ENCODE results near the gene MYADM. TPM values are rescaled to one million over a fixed set of nuclear protein-coding genes. Genes with fewer than 3 reads are reported as not detected.

Gene MYADM
- total and polyA plus RNA-seq, 2 of the 13 experiments (the other 11 are each of a cell fraction or from before 2014, with no cell fraction given): 19.9 to 38.1 TPM

GRCh38 chr19:53906211-53907192, 38.8 kb downstream of the MYADM start:
- Histone ChIP-seq H3K27ac (ENCODE audit: extremely low read length, insufficient read depth, low read length) (no peak overlapping the region), H2AFZ (ENCODE audit: low read length) (no peak overlapping the region), H3K4me2 (ENCODE audit: low read depth, low read length) (no peak overlapping the region), H3K27me3 (ENCODE audit: control insufficient read depth in 1 of 2, insufficient read depth in 2 of 2, low read length in 2 of 2) (peaks cover 13 to 35% of the 10 kb centered on the region in 2 experiments), H3K36me3 (replicated peaks in 1 of 2; ENCODE audit: control insufficient read depth in 1 of 2, insufficient read depth in 2 of 2, low read length in 2 of 2) (no peaks in the 10 kb centered on the region), H4K20me1 (ENCODE audit: insufficient read depth, low read length) (peaks cover 7% of the 10 kb centered on the region; the same call in 1 of the 2 replicates), H3K4me3 (replicated peaks in 1 of 3; ENCODE audit: insufficient read depth in 1 of 3, low read depth in 2 of 3, low read length in 3 of 3) (no peak overlapping the region), H3K9me3 (ENCODE audit: low read length) (no peaks in the 10 kb centered on the region), H3K9ac (ENCODE audit: insufficient read depth, low read depth, low read length) (no peak overlapping the region), H3K79me2 (ENCODE audit: insufficient read depth, low read length) (no peaks in the 10 kb centered on the region), H3K4me1 (ENCODE audit: insufficient read depth, low read length) (no peaks in the 10 kb centered on the region)
- ChIA-PET POLR2A (no interaction called here), CTCF (ENCODE audit: low intra/inter-chr PET ratio, low total read pairs) (interaction anchor here (1.9 kb wide), 1 partner anchor 124 kb away, joined by 13 read pairs; no protein-coding TSS in a partner anchor)
- BruUV-seq (replicated peaks): no TSS peak
- intact Hi-C loops (cut with micrococcal nuclease; ENCODE audit: unreplicated experiment) (loop anchor here (5.0 kb wide), 1 partner anchor 116 kb away; no protein-coding TSS in a partner anchor), in situ Hi-C loops (cut with HindIII; ENCODE audit: extremely low pct_ligation_motif_present, low pct_unique_long_range_greater_than_20kb) (loop anchor here (10.0 kb wide), 1 partner anchor 118 kb away; no protein-coding TSS in a partner anchor)
- ATAC-seq (peak; percentile 69), DNase-seq (ENCODE audit: low spot score) (no peak), FAIRE-seq (no peak)
- 17% methylated on average over 22 of the region's 48 CpGs for WGBS (ENCODE audit: low lambda C conversion rate)
- TF ChIP-seq ZNF354B (CRISPR knock-in tag; IDR thresholded peaks at IDR 0.05) (no peak), ERF (CRISPR knock-in tag; IDR thresholded peaks at IDR 0.05) (no peak), TP53 (CRISPR knock-in tag; conservative IDR thresholded peaks at IDR 0.05) (no peak), GTF3A (CRISPR knock-in tag; conservative IDR thresholded peaks at IDR 0.05) (no peak), SOX5 (CRISPR knock-in tag; IDR thresholded peaks at IDR 0.05; ENCODE audit: borderline replicate concordance) (no peak), PPARG (CRISPR knock-in tag; conservative IDR thresholded peaks at IDR 0.05) (no peak), JARID2 (CRISPR knock-in tag; IDR thresholded peaks at IDR 0.05; ENCODE audit: insufficient replicate concordance) (no peak), RFXANK (CRISPR knock-in tag; IDR thresholded peaks at IDR 0.05) (no peak), EZH2 (conservative IDR thresholded peaks at IDR 0.05; ENCODE audit: low read depth, low read length) (0 out of 2 replicates have a peak, but pooled peaks have one; percentile 55), ZHX1 (CRISPR knock-in tag; IDR thresholded peaks at IDR 0.05; ENCODE audit: low read depth) (no peak), ZNF24 (IDR thresholded peaks at IDR 0.05) (no peak), PRDM4 (CRISPR knock-in tag; IDR thresholded peaks at IDR 0.05; ENCODE audit: borderline replicate concordance) (no peak), ZSCAN30 (CRISPR knock-in tag; IDR thresholded peaks at IDR 0.05) (no peak), DZIP1 (CRISPR knock-in tag; IDR thresholded peaks at IDR 0.05) (no peak), ZNF350 (CRISPR knock-in tag; IDR thresholded peaks at IDR 0.05; ENCODE audit: borderline replicate concordance, low read depth) (no peak), JUNB (CRISPR knock-in tag; IDR thresholded peaks at IDR 0.05; ENCODE audit: borderline replicate concordance) (no peak)

Measured in HepG2 (cell line).